K562 (cell line): ENCODE measurements around the gene DHCR24. TPM values are rescaled to one million over a fixed set of nuclear protein-coding genes. Genes with fewer than 3 reads are reported as not detected.

Source experiments
- ATAC-seq: fragments of 200-7000 bp; cut with Tn5 transposase; 3 replicates; pipeline ENCODE4 v1.9.1; 2020; ENCODE audit warnings: moderate library complexity
- BruUV-seq: library from RNA; stranded (reverse); fragments of 400-500 nt; replicated peaks from 2 replicates; lab custom pipeline; 2021; lab: Mats Ljungman, UMichigan
- CTCF ChIA-PET: fragments of 300-600 bp; formaldehyde crosslinking; extraction: SDS; loops from one replicate; lab custom pipeline; 2021; ENCODE audit warnings: low intra/inter-chr PET ratio; lab: Yijun Ruan, JAX
- POLR2A ChIA-PET: fragments of 300-600, 350-650 bp; sonication (Branson Sonifier 250); formaldehyde crosslinking; extraction: SDS; loops from one replicate; lab custom pipeline; 2021; ENCODE audit warnings: antibody characterized with exemption, inconsistent platforms; lab: Yijun Ruan, JAX
- DNase-seq, 4 experiments: peaks; one replicate each; pipeline versions ENCODE4 v3.0.0 to v3.0.0-alpha.2; 2011 to 2018; ENCODE audit warnings: low spot score in 3 of 4, mixed read lengths in 3 of 4; ENCODE audit errors: extremely low read depth in 1 of 4
- FAIRE-seq: peaks from 2 replicates; lab custom pipeline; 2011; peaks lifted over from hg19 to GRCh38; lab: Jason Lieb, UNC
- H2AFZ ChIP-seq: 2 replicates; pipeline ENCODE4 v1.6.0; 2011; ENCODE audit warnings: low read depth, low read length, control low read depth, inconsistent platforms
- H3K27ac ChIP-seq: fragments of 200-600 bp; 3 replicates; pipeline ENCODE4 v1.8.0; 2011; ENCODE audit warnings: low read depth, mild to moderate bottlenecking, control low read depth, inconsistent platforms, low read length, moderate library complexity, mixed read lengths; ENCODE audit errors: extremely low read depth
- H3K27me3 ChIP-seq, 2 experiments: fragments of 300-600 bp in 1 of 2; 2 replicates in 1 of 2; 3 replicates in 1 of 2; pipeline versions ENCODE4 v1.6.0 to v1.8.0; 2011; ENCODE audit warnings: inconsistent platforms in 2 of 2, low read length in 2 of 2, mild to moderate bottlenecking in 1 of 2, mixed read lengths in 1 of 2, moderate library complexity in 1 of 2; ENCODE audit not compliant: control insufficient read depth in 2 of 2, insufficient read depth in 2 of 2
- H3K36me3 ChIP-seq: fragments of 300-600 bp; 3 replicates; pipeline ENCODE4 v1.8.0; 2011; ENCODE audit warnings: mild to moderate bottlenecking, low read length, inconsistent platforms; ENCODE audit not compliant: control insufficient read depth, insufficient read depth
- H3K4me1 ChIP-seq, 2 experiments: fragments of 200-600 bp in 1 of 2; replicated peaks in 1 of 2; 2 replicates in 1 of 2; 3 replicates in 1 of 2; pipeline versions ENCODE4 v1.5.1 to v1.8.0; 2011; ENCODE audit warnings: inconsistent platforms in 2 of 2, low read length in 2 of 2, mild to moderate bottlenecking in 1 of 2, mixed read lengths in 1 of 2, moderate library complexity in 1 of 2; ENCODE audit not compliant: control insufficient read depth in 2 of 2, insufficient read depth in 2 of 2
- H3K4me2 ChIP-seq: 2 replicates; pipeline ENCODE4 v1.6.1; 2011; ENCODE audit warnings: low read length, control low read depth, inconsistent platforms, mixed read lengths; ENCODE audit not compliant: insufficient read depth
- H3K4me3 ChIP-seq: fragments of 200-600 bp; sonication (generic), shearing (Covaris generic); 2 replicates; pipeline ENCODE4 v1.5.1; 2016; ENCODE audit warnings: control low read depth, inconsistent platforms
- H3K79me2 ChIP-seq: fragments of 200-600 bp; 3 replicates; pipeline ENCODE4 v1.8.0; 2011; ENCODE audit warnings: low read length, inconsistent platforms; ENCODE audit not compliant: control insufficient read depth, insufficient read depth
- H3K9ac ChIP-seq, 2 experiments: 2 replicates each; pipeline versions ENCODE4 v1.6.0 to v1.6.1; 2011; ENCODE audit warnings: low read depth in 2 of 2, low read length in 2 of 2, control low read depth in 1 of 2, inconsistent platforms in 1 of 2, mild to moderate bottlenecking in 1 of 2, mixed read lengths in 1 of 2; ENCODE audit not compliant: insufficient read depth in 1 of 2
- H3K9me1 ChIP-seq: one replicate; pipeline ENCODE4 v1.6.0; 2011; ENCODE audit warnings: inconsistent platforms, mild to moderate bottlenecking, low read length, moderate library complexity; ENCODE audit not compliant: control insufficient read depth, insufficient read depth
- H3K9me3 ChIP-seq: replicated peaks from 2 replicates; pipeline ENCODE4 v1.5.1; 2011; ENCODE audit warnings: low read depth, low read length, inconsistent platforms; ENCODE audit not compliant: control insufficient read depth, insufficient read depth
- H4K20me1 ChIP-seq: replicated peaks from 2 replicates; pipeline ENCODE4 v1.6.1; 2011; ENCODE audit warnings: low read length, inconsistent platforms, mixed read lengths; ENCODE audit not compliant: control insufficient read depth, insufficient read depth
- ARHGAP35 ChIP-seq: fragments of 450-650 bp; IDR thresholded peaks from 2 replicates; pipeline ENCODE4 v1.6.1; 2018; ENCODE audit not compliant: partially characterized antibody
- BMI1 ChIP-seq: fragments of 150-350 bp; IDR thresholded peaks from 2 replicates; pipeline ENCODE4 v1.6.1; 2014; ENCODE audit warnings: low read length
- CHD1 ChIP-seq: fragments of 200-600 bp; sonication (generic); IDR thresholded peaks from one replicate; pipeline ENCODE4 v1.6.1; 2012; ENCODE audit warnings: mild to moderate bottlenecking, moderate library complexity, low read length, inconsistent platforms
- EGR1 ChIP-seq: fragments of 450-650 bp; conservative IDR thresholded peaks from 2 replicates; pipeline ENCODE4 v1.6.1; 2017; ENCODE audit warnings: mild to moderate bottlenecking
- SIRT6 ChIP-seq: IDR thresholded peaks from one replicate; pipeline ENCODE4 v1.6.1; 2012; ENCODE audit warnings: low read depth, mild to moderate bottlenecking, control low read depth, inconsistent platforms, low read length, moderate library complexity
- SLC30A9 ChIP-seq: fragments of 250-450 bp; sonication (Bioruptor Pico); IDR thresholded peaks from 2 replicates; pipeline ENCODE4 v1.8.0; 2022; ENCODE audit warnings: mild to moderate bottlenecking, moderate library complexity
- SNRNP70 ChIP-seq: fragments of 200-400 bp; formaldehyde crosslinking; optimal IDR thresholded peaks from 2 replicates; pipeline ENCODE3; 2017; ENCODE audit warnings: low read depth, low read length
- TAF7 ChIP-seq: fragments of 450-650 bp; IDR thresholded peaks from 2 replicates; pipeline ENCODE4 v1.6.1; 2016; ENCODE audit warnings: missing genetic modification characterization, missing compliant biosample characterization
- ZNF436 ChIP-seq: fragments of 250-450, 450-650 bp; sonication (Bioruptor Pico); formaldehyde crosslinking; IDR thresholded peaks from 2 replicates; pipeline ENCODE4 v1.7.0; 2020; ENCODE audit warnings: mild to moderate bottlenecking
- WGBS: fragments of 100-300 bp; shearing (Covaris generic); methylation state at CpG from one replicate; pipeline ENCODE4 v1.1.6; 2016; ENCODE audit warnings: low coverage, mixed read lengths; ENCODE audit not compliant: insufficient coverage; ENCODE audit errors: missing lambda C conversion rate; 5-methylcytosine and 5-hydroxymethylcytosine counted together
- in situ Hi-C: fragments of 300-500 bp; cut with MboI; formaldehyde crosslinking; loops from 4 replicates; pipeline ENCODE4 v1.15.0; 2018; ENCODE audit warnings: inconsistent platforms, mixed read lengths
- intact Hi-C: fragments of 100-400 bp; cut with micrococcal nuclease; formaldehyde crosslinking; loops from 2 replicates; pipeline ENCODE4 v1.14.2; 2022
- polyA plus RNA-seq, 8 experiments: library from polyadenylated mRNA; depleted of rRNA in 4 of 8; stranded (reverse) in 5 of 8; unstranded in 3 of 8; fragments of >200 nt; fragmentation: Nextera tagmentation in 2 of 8; fragmentation: Illumina TruSeq in 1 of 8; extraction: Ambion mirVana in 2 of 8; extraction: Trizol in 1 of 8; gene quantifications; 2 replicates each; pipeline versions ENCODE4 v1.2.1 to v1.2.3, GENCODE V29; 2011 to 2014; ENCODE audit warnings: inconsistent platforms in 1 of 8, missing spikeins in 1 of 8
- total RNA-seq, 7 experiments: library from RNA; depleted of rRNA in 6 of 7; stranded (reverse); fragments of >200 nt in 6 of 7; fragmentation: Illumina TruSeq in 2 of 7; extraction: Trizol in 2 of 7; gene quantifications; 2 replicates each; pipeline versions ENCODE4 v1.2.1 to v1.2.3, GENCODE V29; 2011 to 2021; ENCODE audit warnings: low replicate concordance in 1 of 7
- TF ChIP-seq, protein P1 (sequence below): fragments of 250-450 bp; sonication (Bioruptor Pico); IDR thresholded peaks from 2 replicates; pipeline ENCODE4 v1.8.0; 2022; ENCODE audit warnings: inconsistent platforms, mild to moderate bottlenecking, moderate library complexity, borderline replicate concordance
- TF ChIP-seq, protein P2 (sequence below), 2 experiments: IDR thresholded peaks; 2 replicates each; pipeline ENCODE4 v1.6.1; 2011; ENCODE audit warnings: borderline replicate concordance in 1 of 2, control low read depth in 1 of 2, low read depth in 1 of 2, low read length in 1 of 2, mild to moderate bottlenecking in 1 of 2, mixed read lengths in 1 of 2, moderate library complexity in 1 of 2; ENCODE audit not compliant: insufficient read depth in 1 of 2, insufficient read length in 1 of 2, poor library complexity in 1 of 2, severe bottlenecking in 1 of 2; ENCODE audit errors: extremely low read depth in 1 of 2
- TF ChIP-seq, protein P3 (sequence below), 2 experiments: fragments of 450-650 bp; IDR thresholded peaks; 2 replicates each; pipeline ENCODE4 v1.6.1; 2016
- TF ChIP-seq, protein P4 (sequence below): fragments of 250-450 bp; sonication (Bioruptor Pico); IDR thresholded peaks from 2 replicates; pipeline ENCODE4 v1.5.0; 2020; ENCODE audit warnings: mild to moderate bottlenecking

The DHCR24 gene
- total and polyA plus RNA-seq, 9 of the 15 experiments (the other 6 are each of a cell fraction or from before 2014, with no cell fraction given) = 23.4 to 161 (median 79.9) TPM

DNA sequence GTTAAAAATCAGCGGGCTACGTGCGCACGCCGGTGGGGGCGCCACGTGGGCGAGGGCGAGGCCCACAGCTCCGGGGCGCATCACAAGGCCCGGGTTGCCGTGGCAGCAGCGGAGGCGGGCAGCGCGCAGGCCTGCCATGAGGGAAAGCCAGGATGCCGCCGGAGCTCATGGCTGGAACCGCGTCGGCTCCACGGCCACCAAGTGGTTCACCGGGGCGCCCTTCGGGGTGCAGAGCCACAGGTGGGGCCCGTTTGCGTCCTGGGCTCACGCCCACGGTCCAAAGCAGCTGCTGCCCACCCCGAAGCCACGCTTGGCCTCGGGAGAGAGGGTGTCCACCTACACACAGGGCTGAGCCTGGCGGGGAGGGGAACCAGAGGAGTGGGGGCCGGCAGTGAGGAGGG, 81.0 kb downstream of the DHCR24 start:
- TF ChIP-seq EGR1 (peak; percentile 23; the same call in 1 of the 2 replicates), BMI1 (no peak), SLC30A9 (CRISPR knock-in tag) (no peak), CHD1 (no peak), SNRNP70 (no peak), ARHGAP35 (no peak), ZNF436 (CRISPR knock-in tag) (no peak), TAF7 (no peak), SIRT6 (no peak)
- TF ChIP-seq, protein P1, sequence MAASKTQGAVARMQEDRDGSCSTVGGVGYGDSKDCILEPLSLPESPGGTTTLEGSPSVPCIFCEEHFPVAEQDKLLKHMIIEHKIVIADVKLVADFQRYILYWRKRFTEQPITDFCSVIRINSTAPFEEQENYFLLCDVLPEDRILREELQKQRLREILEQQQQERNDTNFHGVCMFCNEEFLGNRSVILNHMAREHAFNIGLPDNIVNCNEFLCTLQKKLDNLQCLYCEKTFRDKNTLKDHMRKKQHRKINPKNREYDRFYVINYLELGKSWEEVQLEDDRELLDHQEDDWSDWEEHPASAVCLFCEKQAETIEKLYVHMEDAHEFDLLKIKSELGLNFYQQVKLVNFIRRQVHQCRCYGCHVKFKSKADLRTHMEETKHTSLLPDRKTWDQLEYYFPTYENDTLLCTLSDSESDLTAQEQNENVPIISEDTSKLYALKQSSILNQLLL = no peak
- TF ChIP-seq, protein P2, sequence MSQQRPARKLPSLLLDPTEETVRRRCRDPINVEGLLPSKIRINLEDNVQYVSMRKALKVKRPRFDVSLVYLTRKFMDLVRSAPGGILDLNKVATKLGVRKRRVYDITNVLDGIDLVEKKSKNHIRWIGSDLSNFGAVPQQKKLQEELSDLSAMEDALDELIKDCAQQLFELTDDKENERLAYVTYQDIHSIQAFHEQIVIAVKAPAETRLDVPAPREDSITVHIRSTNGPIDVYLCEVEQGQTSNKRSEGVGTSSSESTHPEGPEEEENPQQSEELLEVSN (IDR thresholded peaks at IDR 0.05; ENCODE audit: borderline replicate concordance in 1 of 2, extremely low read depth in 1 of 2, insufficient read depth in 1 of 2, insufficient read length in 1 of 2, low read depth in 1 of 2, low read length in 1 of 2, poor library complexity in 1 of 2, severe bottlenecking in 1 of 2) = peak in 1 of 2 experiments; percentile 32
- TF ChIP-seq, protein P3, sequence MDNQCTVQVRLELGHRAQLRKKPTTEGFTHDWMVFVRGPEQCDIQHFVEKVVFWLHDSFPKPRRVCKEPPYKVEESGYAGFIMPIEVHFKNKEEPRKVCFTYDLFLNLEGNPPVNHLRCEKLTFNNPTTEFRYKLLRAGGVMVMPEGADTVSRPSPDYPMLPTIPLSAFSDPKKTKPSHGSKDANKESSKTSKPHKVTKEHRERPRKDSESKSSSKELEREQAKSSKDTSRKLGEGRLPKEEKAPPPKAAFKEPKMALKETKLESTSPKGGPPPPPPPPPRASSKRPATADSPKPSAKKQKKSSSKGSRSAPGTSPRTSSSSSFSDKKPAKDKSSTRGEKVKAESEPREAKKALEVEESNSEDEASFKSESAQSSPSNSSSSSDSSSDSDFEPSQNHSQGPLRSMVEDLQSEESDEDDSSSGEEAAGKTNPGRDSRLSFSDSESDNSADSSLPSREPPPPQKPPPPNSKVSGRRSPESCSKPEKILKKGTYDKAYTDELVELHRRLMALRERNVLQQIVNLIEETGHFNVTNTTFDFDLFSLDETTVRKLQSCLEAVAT (IDR thresholded peaks at IDR 0.05) = no peak
- TF ChIP-seq, protein P4, sequence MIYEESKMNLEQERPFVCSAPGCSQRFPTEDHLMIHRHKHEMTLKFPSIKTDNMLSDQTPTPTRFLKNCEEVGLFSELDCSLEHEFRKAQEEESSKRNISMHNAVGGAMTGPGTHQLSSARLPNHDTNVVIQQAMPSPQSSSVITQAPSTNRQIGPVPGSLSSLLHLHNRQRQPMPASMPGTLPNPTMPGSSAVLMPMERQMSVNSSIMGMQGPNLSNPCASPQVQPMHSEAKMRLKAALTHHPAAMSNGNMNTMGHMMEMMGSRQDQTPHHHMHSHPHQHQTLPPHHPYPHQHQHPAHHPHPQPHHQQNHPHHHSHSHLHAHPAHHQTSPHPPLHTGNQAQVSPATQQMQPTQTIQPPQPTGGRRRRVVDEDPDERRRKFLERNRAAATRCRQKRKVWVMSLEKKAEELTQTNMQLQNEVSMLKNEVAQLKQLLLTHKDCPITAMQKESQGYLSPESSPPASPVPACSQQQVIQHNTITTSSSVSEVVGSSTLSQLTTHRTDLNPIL (CRISPR knock-in tag) = no peak
- Histone ChIP-seq H3K4me2 (no peak overlapping the region), H3K9me1 (no peaks in the 10 kb centered on the region), H3K4me3 (no peak overlapping the region), H3K4me1 (peaks cover 5 to 12% of the 10 kb centered on the region in 2 experiments; a peak in 2 of 5 replicates), H3K27me3 (peaks cover 7 to 41% of the 10 kb centered on the region in 2 experiments; a peak in 4 of 5 replicates), H4K20me1 (peaks cover 12% of the 10 kb centered on the region; the same call in 1 of the 2 replicates), H3K27ac (no peak overlapping the region), H3K79me2 (no peaks in the 10 kb centered on the region), H3K9ac (no peak overlapping the region), H2AFZ (no peak overlapping the region), H3K9me3 (no peaks in the 10 kb centered on the region), H3K36me3 (no peaks in the 10 kb centered on the region)
- DNase-seq (peak in 1 of 4 experiments; percentile 36), ATAC-seq (no peak), FAIRE-seq (no peak)
- in situ Hi-C loops = no loop called here
- BruUV-seq = no TSS peak
- 12% methylated on average over 26 of the region's 35 CpGs for WGBS
- ChIA-PET CTCF (no interaction called here), POLR2A (interaction anchor here (0.6 to 1.1 kb wide), 3 partner anchors 11 to 280 kb away, joined by 3 to 4 read pairs (median 3); no protein-coding TSS in a partner anchor)
- intact Hi-C loops = no loop called here
